Effector CD4-positive, alpha-beta T cell (primary cell): ENCODE data around the gene ADPRH. TPM values are rescaled to one million over a fixed set of nuclear protein-coding genes. Genes with fewer than 3 reads are reported as not detected.
"Not testable (repeated sequence)": the region's sequence is repeated elsewhere in the genome, so short reads cannot be mapped to it uniquely, and the experiment has no call there.

ENCODE experiments used
- DNase-seq: peaks from one replicate; pipeline ENCODE4 v3.0.0-alpha.2; 2020
- total RNA-seq: gene quantifications from one replicate; lab custom pipeline; 2026; lab: John Stamatoyannopoulos, UW

Gene ADPRH
- total RNA-seq = not detected

- peak; percentile 12 for DNase-seq
Observed at GRCh38 chr3:119579366-119580066, at the start of gene ADPRH. ADPRH (plus strand) TSS chr3:119579492; CDS start chr3:119582170, 2,678 bp downstream.

DNA sequence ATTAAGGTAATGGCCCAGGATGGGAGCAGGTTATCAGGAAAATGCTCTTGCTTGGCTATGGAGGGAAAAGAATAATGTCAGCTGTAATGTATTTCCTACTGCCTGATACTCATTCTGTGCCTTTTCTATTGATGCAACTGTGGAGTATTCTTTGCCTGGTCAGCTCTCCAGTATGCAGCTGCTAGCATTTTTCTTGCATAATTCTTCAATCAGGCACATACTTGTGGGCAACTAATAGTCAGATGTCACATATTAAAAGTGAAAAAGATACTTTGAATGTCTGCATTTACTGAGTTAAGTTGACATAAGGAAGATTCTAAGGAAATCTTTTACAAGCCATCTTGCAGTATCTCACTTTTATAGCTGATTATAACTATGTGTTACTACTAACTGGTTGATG, 49.4 kb upstream of the ADPRH start:
- DNase-seq = no peak

DNA sequence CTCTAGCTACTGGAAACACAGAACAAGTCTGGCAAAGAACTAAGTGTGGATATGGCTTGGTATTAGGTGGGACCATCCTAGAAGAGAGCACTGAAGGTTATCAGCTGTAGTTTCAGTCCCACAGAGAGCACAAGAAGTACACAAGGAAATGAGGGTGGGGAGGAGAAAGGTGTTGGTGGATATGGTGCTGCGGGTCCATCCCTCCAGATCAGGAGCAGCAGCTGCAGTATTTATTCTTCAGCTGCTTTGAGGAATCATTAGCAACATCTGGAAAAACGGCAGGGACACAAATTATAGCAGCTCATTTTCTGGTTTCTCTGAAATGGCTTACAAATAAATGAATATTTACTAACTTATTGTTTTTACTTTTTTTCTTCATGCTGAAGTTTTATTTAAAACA, 48.8 kb upstream of the ADPRH start:
- DNase-seq = no peak

DNA sequence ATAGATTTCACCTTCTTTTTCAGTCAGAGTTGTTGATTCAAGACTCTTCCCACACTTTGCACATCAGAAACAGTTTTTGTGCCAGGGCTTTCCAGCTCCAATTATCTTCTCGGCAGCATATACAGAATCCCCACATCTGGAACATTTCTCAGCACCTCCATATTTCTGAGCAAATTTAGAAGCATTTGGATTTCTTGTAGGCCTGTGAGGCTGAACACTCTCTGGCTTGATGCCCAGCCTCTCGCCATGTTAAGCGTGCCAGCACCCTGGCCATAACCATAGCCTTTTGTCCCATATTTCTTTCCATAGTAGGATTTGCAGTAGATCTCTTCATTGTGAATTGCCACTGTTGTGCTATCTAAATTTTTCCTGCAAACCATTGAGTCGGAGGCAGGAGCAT, 48.1 kb upstream of the ADPRH start:
- no peak for DNase-seq

DNA sequence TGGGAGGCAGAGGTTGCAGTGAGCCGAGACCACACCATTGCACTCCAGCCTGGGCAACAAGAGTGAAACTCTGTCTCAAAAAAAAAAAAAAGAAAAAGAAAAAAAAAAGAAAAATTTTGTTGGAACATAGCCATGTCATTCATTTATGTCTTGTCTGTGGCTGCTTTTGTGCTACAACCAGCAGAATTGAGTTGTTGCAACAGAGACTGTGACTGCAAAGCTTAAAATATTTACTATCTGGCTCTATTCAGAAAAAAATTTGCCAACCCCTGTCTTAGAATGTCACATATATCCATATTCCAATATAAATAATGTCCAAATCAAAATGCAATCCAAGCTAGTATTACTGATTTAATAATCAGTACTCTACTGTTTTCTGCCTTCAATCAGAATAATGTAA, 45.0 kb upstream of the ADPRH start:
- DNase-seq = no peak

- DNase-seq = no peak
Observed at GRCh38 chr3:119536757-119537156, 42.5 kb upstream of the ADPRH start.

GRCh38 chr3:119538772-119539171, 40.5 kb upstream of the ADPRH start:
- DNase-seq = no peak

DNA sequence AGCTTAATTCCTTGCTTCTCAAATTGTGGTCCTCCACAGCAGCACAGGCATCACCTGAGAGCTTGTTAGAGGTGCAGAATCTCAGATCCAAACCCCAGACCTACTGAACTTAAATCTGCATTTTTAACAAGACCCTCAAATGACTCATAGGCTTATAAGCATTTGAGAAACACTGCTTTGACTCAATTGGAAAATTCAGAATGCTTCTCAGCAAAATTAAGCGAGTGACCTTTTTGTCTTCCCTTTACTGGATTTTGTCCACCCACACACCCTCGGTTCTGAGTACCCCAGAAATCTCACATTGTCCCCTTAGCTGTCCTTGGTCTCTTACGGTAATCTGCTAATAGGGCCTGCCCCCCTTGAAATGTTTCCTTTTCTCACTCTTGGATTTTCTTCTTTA, 37.7 kb upstream of the ADPRH start:
- no peak for DNase-seq

GRCh38 chr3:119542168-119542767, 37.0 kb upstream of the ADPRH start:
- DNase-seq = no peak

GRCh38 chr3:119543147-119543546, 36.1 kb upstream of the ADPRH start:
- no peak for DNase-seq

GRCh38 chr3:119547227-119547626, 32.1 kb upstream of the ADPRH start:
- DNase-seq = no peak

DNA sequence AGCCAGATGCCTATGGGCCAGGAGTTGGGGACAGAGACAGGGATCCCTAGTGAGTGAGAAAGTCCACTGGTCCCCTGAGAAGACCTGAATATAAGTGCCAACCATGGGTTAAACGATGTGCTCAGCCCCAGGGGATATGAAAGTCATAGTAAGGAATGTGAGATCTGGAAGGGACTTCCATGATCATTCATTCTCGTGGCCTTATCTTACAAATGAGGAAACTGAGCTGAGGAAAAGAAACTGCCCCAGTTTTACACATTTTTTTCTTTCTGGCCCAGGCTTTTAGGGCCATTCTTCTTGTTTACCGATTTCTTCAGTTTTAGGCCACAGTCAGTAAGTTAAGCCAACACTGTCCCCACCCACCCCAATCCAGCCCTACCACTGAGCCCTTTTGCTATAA, 31.0 kb upstream of the ADPRH start:
- no peak for DNase-seq

GRCh38 chr3:119550192-119550910, 28.9 kb upstream of the ADPRH start:
- no peak for DNase-seq

DNA sequence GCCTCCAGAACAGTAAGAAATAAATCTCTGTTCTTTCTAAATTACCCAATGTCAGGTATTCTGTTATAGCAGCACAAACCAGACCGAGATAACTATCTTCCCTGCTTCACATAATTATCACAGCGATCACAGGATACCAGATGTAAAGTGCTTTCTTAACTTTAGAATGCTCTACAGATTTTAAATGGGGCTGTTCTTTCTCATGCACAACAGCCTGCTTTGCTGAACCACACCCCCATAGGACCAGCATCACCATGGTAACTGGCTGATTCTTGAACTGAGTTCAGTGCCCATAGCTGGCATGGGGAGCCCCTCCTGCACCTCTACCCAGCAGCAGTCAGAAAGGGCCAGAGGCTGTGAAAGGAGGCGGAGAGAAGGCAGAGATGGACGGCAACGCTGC, 27.7 kb upstream of the ADPRH start:
- DNase-seq = no peak

- not testable (repeated sequence) for DNase-seq
Observed at GRCh38 chr3:119552928-119553327, 26.4 kb upstream of the ADPRH start.

- DNase-seq = no peak
Observed at GRCh38 chr3:119553823-119554415, 25.4 kb upstream of the ADPRH start.

GRCh38 chr3:119555309-119555735, 24.0 kb upstream of the ADPRH start:
- no peak for DNase-seq

DNA sequence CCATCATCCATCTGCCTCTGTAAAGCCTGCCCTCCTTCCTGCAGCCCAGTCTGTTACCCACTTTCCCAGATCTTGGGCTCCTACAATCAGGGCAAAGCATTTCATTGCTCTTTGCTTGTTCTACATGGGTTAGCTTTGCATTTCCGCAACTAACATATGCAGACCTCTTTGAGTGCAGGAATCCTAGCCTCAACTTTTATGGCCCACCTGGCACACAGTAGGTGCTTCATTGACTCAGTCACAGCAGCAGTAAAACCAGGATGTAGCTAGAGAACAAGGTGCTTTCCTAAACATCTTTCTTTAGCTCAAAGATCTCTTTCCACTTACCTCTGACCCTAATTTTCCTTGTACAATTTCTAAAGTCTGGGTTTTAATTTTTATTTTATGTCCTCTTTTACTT, 23.4 kb upstream of the ADPRH start:
- no peak for DNase-seq

- no peak for DNase-seq
Observed at GRCh38 chr3:119557192-119557876, 22.0 kb upstream of the ADPRH start.

DNA sequence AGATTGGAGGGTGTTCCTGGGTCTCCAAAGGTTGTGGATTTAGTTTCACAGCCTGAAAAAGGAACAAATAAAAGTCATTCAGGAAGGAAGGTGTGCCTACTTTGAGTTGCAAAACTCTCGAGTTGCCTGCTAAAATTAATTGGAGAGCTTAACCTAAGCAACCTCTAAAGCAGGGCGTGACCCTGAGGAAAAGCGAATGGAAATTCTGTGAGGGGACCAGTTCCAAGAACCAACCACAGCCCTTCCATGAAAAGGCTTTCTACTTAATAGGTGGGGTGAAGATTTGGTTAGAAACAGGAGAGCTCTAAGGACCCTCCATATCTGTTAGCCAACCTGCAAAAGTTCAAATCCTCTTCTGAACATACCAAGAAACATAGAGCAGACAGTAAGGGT, 21.4 kb upstream of the ADPRH start:
- no peak for DNase-seq

DNA sequence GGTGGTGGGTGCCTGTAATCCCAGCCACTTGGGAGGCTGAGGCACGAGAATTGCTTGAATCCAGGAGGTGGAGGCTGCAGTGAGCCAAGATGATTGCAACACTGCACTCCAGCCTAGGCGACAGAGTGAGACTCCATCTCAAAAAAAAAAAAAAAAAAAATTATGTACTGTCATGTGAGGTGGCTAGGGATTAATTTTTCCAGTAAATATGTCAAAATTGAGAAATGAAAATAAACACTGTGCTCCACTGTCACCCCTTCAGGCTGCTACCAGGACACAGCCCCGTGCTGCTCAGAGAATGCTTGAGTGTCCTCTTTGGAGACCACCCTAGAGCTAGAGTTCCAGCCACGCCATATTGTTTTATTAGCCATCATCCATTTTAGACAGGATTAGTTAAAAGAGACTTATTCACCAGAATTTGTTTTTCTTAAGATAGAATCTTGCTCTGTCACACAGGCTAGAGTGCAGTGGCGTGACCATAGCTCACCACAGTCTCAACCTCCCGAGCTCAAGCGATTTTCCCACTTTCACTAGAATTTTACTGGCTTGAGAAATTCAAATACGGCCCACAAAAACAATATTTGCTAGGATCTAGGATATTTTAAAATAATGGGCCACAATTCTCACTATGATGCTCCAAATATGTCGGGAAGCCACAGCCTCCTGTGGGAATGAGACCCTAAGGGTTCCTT, 20.5 kb upstream of the ADPRH start:
- DNase-seq = no peak

GRCh38 chr3:119559441-119559963, 19.8 kb upstream of the ADPRH start, which contains the start of gene CD80:
CD80 (minus strand) TSS chr3:119559614; CDS start chr3:119557728, 1,886 bp downstream.
- peak; percentile 32 for DNase-seq
